OCI-LY7 (cell line): Measurements from ENCODE around the gene ATXN10. TPM values are rescaled to one million over a fixed set of nuclear protein-coding genes. Genes with fewer than 3 reads are reported as not detected.
A peak's percentile ranks its signal among the peaks of the same experiment; 100 is the strongest.
"Not testable (repeated sequence)": the region's sequence is repeated elsewhere in the genome, so short reads cannot be mapped to it uniquely, and the experiment has no call there.

Experiments used
- Bru-seq: library from RNA; stranded (reverse); fragments of 400-500 nt; gene quantifications from one replicate; lab custom pipeline; 2021; lab: Mats Ljungman, UMichigan
- BruChase-seq, 2 experiments: library from RNA; stranded (reverse); fragments of 400-500 nt; gene quantifications; one replicate each; lab custom pipeline; 2021; lab: Mats Ljungman, UMichigan
- BruUV-seq: library from RNA; stranded (reverse); fragments of 400-500 nt; replicated peaks from 2 replicates; lab custom pipeline; 2021; lab: Mats Ljungman, UMichigan
- CTCF ChIA-PET: fragments of 300-600 bp; sonication (Branson Sonifier 250); formaldehyde crosslinking; loops from one replicate; lab custom pipeline; 2022; ENCODE audit warnings: antibody characterized with exemption; ENCODE audit not compliant: unreplicated experiment; lab: Charles Lee
- POLR2A ChIA-PET: fragments of 300-600 bp; sonication (Branson Sonifier 250); formaldehyde crosslinking; loops from one replicate; lab custom pipeline; 2022; ENCODE audit warnings: antibody characterized with exemption; lab: Charles Lee
- DNase-seq: peaks from one replicate; pipeline ENCODE4 v3.0.0-alpha.2; 2015; ENCODE audit warnings: low spot score
- H2AFZ ChIP-seq: fragments of 200-600 bp; sonication (generic), shearing (Covaris generic); 2 replicates; pipeline ENCODE4 v1.6.1; 2014; ENCODE audit warnings: mild to moderate bottlenecking, antibody characterized with exemption, low read length, moderate library complexity
- H3K27ac ChIP-seq: fragments of 200-600 bp; sonication (generic); 2 replicates; pipeline ENCODE4 v1.5.1; 2014; ENCODE audit warnings: mixed run types, low read depth, mild to moderate bottlenecking, moderate library complexity, low read length, inconsistent platforms; ENCODE audit not compliant: poor library complexity, severe bottlenecking
- H3K36me3 ChIP-seq: fragments of 200-600 bp; sonication (generic); 2 replicates; pipeline ENCODE4 v1.6.1; 2014; ENCODE audit warnings: mild to moderate bottlenecking, antibody characterized with exemption, low read length, moderate library complexity, mixed read lengths; ENCODE audit not compliant: insufficient read depth
- H3K4me1 ChIP-seq: fragments of 200-600 bp; sonication (generic); 2 replicates; pipeline ENCODE4 v1.5.1; 2014; ENCODE audit warnings: mild to moderate bottlenecking, low read length; ENCODE audit not compliant: insufficient read depth, poor library complexity, severe bottlenecking
- H3K4me2 ChIP-seq: fragments of 200-600 bp; sonication (generic); 2 replicates; pipeline ENCODE4 v1.6.1; 2014; ENCODE audit warnings: mild to moderate bottlenecking, low read length
- H3K4me3 ChIP-seq: fragments of 200-600 bp; sonication (generic); 2 replicates; pipeline ENCODE4 v1.5.1; 2014; ENCODE audit warnings: mild to moderate bottlenecking, low read depth, low read length; ENCODE audit not compliant: poor library complexity, severe bottlenecking
- H3K79me2 ChIP-seq: fragments of 200-600 bp; sonication (generic); 2 replicates; pipeline ENCODE4 v1.6.1; 2016; ENCODE audit warnings: low read depth, mild to moderate bottlenecking, low read length, moderate library complexity, mixed read lengths; ENCODE audit not compliant: insufficient read depth
- H3K9me2 ChIP-seq: fragments of 200-600 bp; sonication (generic); 2 replicates; pipeline ENCODE4 v1.6.1; 2016; ENCODE audit warnings: mild to moderate bottlenecking, low read length, mixed read lengths; ENCODE audit not compliant: insufficient read depth
- H3K9me3 ChIP-seq: fragments of 200-600 bp; sonication (generic); 2 replicates; pipeline ENCODE4 v1.6.1; 2014; ENCODE audit warnings: mild to moderate bottlenecking, mixed run types, low read length, mixed read lengths
- H4K20me1 ChIP-seq: fragments of 200-600 bp; sonication (generic); 2 replicates; pipeline ENCODE4 v1.6.1; 2014; ENCODE audit warnings: mild to moderate bottlenecking, antibody characterized with exemption, low read length, moderate library complexity, mixed read lengths; ENCODE audit not compliant: insufficient read depth
- CTCF ChIP-seq: fragments of 200-600 bp; sonication (generic); conservative IDR thresholded peaks from 2 replicates; pipeline ENCODE4 v1.5.1; 2014; ENCODE audit warnings: mild to moderate bottlenecking, antibody characterized with exemption, low read length, moderate library complexity, mixed read lengths
- EZH2phosphoT487 ChIP-seq: fragments of 200-600 bp; sonication (generic); IDR thresholded peaks from 2 replicates; pipeline ENCODE4 v1.6.1; 2018; ENCODE audit warnings: low read depth, borderline replicate concordance, mild to moderate bottlenecking, mixed run types, antibody characterized with exemption, low read length, moderate library complexity, mixed read lengths
- intact Hi-C: fragments of 100-400 bp; cut with micrococcal nuclease; formaldehyde crosslinking; loops from one replicate; pipeline ENCODE4 v1.10.0; 2022; ENCODE audit not compliant: unreplicated experiment
- long read RNA-seq: library from polyadenylated mRNA; stranded (forward); transcript quantifications from one replicate; pipeline ENCODE4 v2.0.0, GENCODE V29; 2022
- total RNA-seq, 2 experiments: library from RNA; depleted of rRNA in 1 of 2; stranded (reverse); fragments of >200 nt in 1 of 2; shearing (Covaris generic) in 1 of 2; gene quantifications; 2 replicates each; pipeline ENCODE4 v1.2.3, GENCODE V29; 2014 to 2022

ATXN10 gene
- 54.0 and 66.1 TPM in 2 replicates for total RNA-seq (2014; rRNA removed; shearing (Covaris generic))
- total RNA-seq (2022), result 190 and 197 TPM in 2 replicates
- percentile 92 among the genes with signal in this experiment for Bru-seq, nascent RNA
- percentile 86 among the genes with signal in this experiment for BruChase-seq, experiment 1, labeled RNA remaining after a 6-hour chase
- BruChase-seq, experiment 2, labeled RNA remaining after a 2-hour chase, result percentile 82 among the genes with signal in this experiment
- long read RNA-seq, transcript ATXN10-201 (12 exons, 3,329 nt), result major isoform, 199 of 215 reads
- long read RNA-seq, partial matches to known transcripts, result 4 of 215 reads
- long read RNA-seq, other reads (novel, unspliced or antisense), result 12 of 215 reads

GRCh38 chr22:45671783-45672563 lies at the start of gene ATXN10:
Gene ATXN10, plus strand, starts transcription at chr22:45671834. Its CDS starts 230 bp downstream, at chr22:45672064.
- no TSS peak for BruUV-seq
- peak within 1 kb of the TSS; percentile 80 for H3K4me2 ChIP-seq
- H4K20me1 ChIP-seq, result peaks cover 29% of the 10 kb centered on the region
- H3K9me3 ChIP-seq, result no peaks in the 10 kb centered on the region
- H3K27ac ChIP-seq, result peak within 1 kb of the TSS; percentile 60
- POLR2A ChIA-PET, result interaction anchor here (0.6 to 0.7 kb wide), 4 partner anchors 130 to 987 kb away, joined by 3 to 4 read pairs (median 4); no protein-coding TSS in a partner anchor
- no peaks in the 10 kb centered on the region for H3K9me2 ChIP-seq
- CTCF ChIA-PET, result no interaction called here
- H3K4me3 ChIP-seq, result peak within 1 kb of the TSS; percentile 81
- intact Hi-C loops, result loop anchor here (5.0 kb wide), 1 partner anchor 105 kb away; no protein-coding TSS in a partner anchor
- H3K79me2 ChIP-seq, result peaks cover 50% of the 10 kb centered on the region
- H2AFZ ChIP-seq, result peak within 1 kb of the TSS; percentile 97
- H3K36me3 ChIP-seq, result peaks cover 25% of the 10 kb centered on the region
- no peak for TF ChIP-seq EZH2phosphoT487
- no peak for TF ChIP-seq CTCF
- peak; percentile 82 for DNase-seq
- H3K4me1 ChIP-seq, result peaks cover 21% of the 10 kb centered on the region

- Histone ChIP-seq H2AFZ (no peak overlapping the region), H3K79me2 (no peaks in the 10 kb centered on the region), H3K27ac (no peak overlapping the region), H3K4me2 (no peak overlapping the region), H3K9me3 (no peaks in the 10 kb centered on the region), H3K4me1 (no peaks in the 10 kb centered on the region), H3K4me3 (no peak overlapping the region), H4K20me1 (no peaks in the 10 kb centered on the region), H3K9me2 (no peaks in the 10 kb centered on the region), H3K36me3 (no peaks in the 10 kb centered on the region)
- ChIA-PET POLR2A (no interaction called here), CTCF (no interaction called here)
- TF ChIP-seq CTCF (no peak), EZH2phosphoT487 (no peak)
- intact Hi-C loops, result no loop called here
- no TSS peak for BruUV-seq
- no peak for DNase-seq
Measured at GRCh38 chr22:45621836-45622600, 49.6 kb upstream of the ATXN10 start.

- H3K4me1 ChIP-seq, H3K36me3 ChIP-seq, H3K9me2 ChIP-seq, POLR2A ChIA-PET, H3K4me3 ChIP-seq, H3K79me2 ChIP-seq, H3K4me2 ChIP-seq, H3K27ac ChIP-seq, DNase-seq, H2AFZ ChIP-seq, H3K9me3 ChIP-seq, BruUV-seq, intact Hi-C loops, CTCF ChIA-PET, H4K20me1 ChIP-seq: not testable (repeated sequence)
Measured at GRCh38 chr22:45623464-45624145, 48.0 kb upstream of the ATXN10 start.
